ACC112 (cell line): ENCODE measurements around the gene SPATA32.

Source experiments
- H2AFZ ChIP-seq: fragments of 200-600 bp; sonication (generic); one replicate; pipeline ENCODE4 v1.6.0; 2017; ENCODE audit warnings: antibody characterized with exemption, low read length; ENCODE audit not compliant: unreplicated experiment
- H3K27ac ChIP-seq: fragments of 200-600 bp; sonication (generic); 2 replicates; pipeline ENCODE4 v1.5.1; 2014; ENCODE audit warnings: low read depth, mild to moderate bottlenecking, antibody characterized with exemption, low read length, moderate library complexity
- H3K27me3 ChIP-seq: fragments of 200-600 bp; sonication (generic); 2 replicates; pipeline ENCODE4 v1.6.1; 2014; ENCODE audit warnings: mild to moderate bottlenecking, antibody characterized with exemption, low read length, moderate library complexity, mixed read lengths; ENCODE audit not compliant: insufficient read depth
- H3K36me3 ChIP-seq: fragments of 200-600 bp; sonication (generic); 2 replicates; pipeline ENCODE4 v1.6.1; 2016; ENCODE audit warnings: mild to moderate bottlenecking, antibody characterized with exemption, low read length, moderate library complexity, mixed read lengths; ENCODE audit not compliant: insufficient read depth
- H3K4me1 ChIP-seq: fragments of 200-600 bp; sonication (generic); one replicate; pipeline ENCODE4 v1.6.1; 2016; ENCODE audit warnings: low read length, mixed read lengths; ENCODE audit not compliant: insufficient read depth, unreplicated experiment, control insufficient read depth
- H3K4me3 ChIP-seq: fragments of 200-600 bp; sonication (generic); 2 replicates; pipeline ENCODE4 v1.5.1; 2014; ENCODE audit warnings: mild to moderate bottlenecking, low read depth, low read length
- H3K79me2 ChIP-seq: fragments of 200-600 bp; sonication (generic); one replicate; pipeline ENCODE4 v1.6.0; 2016; ENCODE audit warnings: low read length; ENCODE audit not compliant: control insufficient read depth, unreplicated experiment, insufficient read depth

Gene SPATA32

GRCh38 chr17:45246338-45246737, 15.6 kb downstream of the SPATA32 start:
- Histone ChIP-seq H2AFZ (no peak overlapping the region), H3K27me3 (no peaks in the 10 kb centered on the region), H3K36me3 (no peaks in the 10 kb centered on the region), H3K27ac (no peak overlapping the region), H3K4me1 (peaks cover 7% of the 10 kb centered on the region), H3K4me3 (peak overlapping the region; percentile 74), H3K79me2 (no peaks in the 10 kb centered on the region)

DNA sequence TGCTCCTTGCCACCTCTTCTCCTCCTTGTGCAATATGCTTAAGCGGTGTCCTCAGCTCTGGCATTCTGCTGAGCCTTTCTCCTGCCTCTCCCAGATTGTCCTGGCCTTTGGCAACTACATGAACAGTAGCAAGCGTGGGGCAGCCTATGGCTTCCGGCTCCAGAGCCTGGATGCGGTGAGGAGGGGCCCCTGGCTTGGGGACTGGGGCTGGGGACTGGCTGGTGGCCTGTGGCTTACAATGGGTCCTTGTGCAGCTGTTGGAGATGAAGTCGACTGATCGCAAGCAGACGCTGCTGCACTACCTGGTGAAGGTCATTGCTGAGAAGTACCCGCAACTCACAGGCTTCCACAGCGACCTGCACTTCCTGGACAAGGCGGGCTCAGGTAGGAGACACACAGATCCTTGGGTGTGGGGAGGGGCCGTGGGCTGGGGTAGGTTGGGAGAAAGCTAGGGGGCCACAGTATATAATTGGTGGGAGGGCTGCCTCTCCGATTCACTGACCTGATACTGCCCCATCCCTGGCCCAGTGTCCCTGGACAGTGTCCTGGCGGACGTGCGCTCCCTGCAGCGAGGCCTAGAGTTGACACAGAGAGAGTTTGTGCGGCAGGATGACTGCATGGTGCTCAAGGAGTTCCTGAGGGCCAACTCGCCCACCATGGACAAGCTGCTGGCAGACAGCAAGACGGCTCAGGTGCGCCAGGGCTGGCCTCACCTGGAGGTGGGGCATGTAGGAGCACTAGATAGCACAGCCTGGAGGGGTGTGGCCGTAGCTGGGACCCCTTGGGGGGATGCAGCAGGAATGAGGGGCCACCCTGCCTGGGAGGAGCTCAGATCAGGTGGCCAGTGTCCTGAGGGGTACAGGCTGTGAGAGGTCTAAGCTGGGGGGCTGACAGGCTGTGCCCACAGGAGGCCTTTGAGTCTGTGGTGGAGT, 16.9 kb downstream of the SPATA32 start:
- Histone ChIP-seq H2AFZ (no peak overlapping the region), H3K79me2 (no peaks in the 10 kb centered on the region), H3K36me3 (no peaks in the 10 kb centered on the region), H3K27me3 (no peaks in the 10 kb centered on the region), H3K27ac (no peak overlapping the region), H3K4me1 (peaks cover 7% of the 10 kb centered on the region), H3K4me3 (no peak overlapping the region)

GRCh38 chr17:45243750-45244149, 18.1 kb downstream of the SPATA32 start:
- H3K27ac ChIP-seq: no peak overlapping the region
- H3K79me2 ChIP-seq: no peaks in the 10 kb centered on the region
- peaks cover 7% of the 10 kb centered on the region for H3K4me1 ChIP-seq
- H3K4me3 ChIP-seq: no peak overlapping the region
- no peak overlapping the region for H2AFZ ChIP-seq
- H3K27me3 ChIP-seq: no peaks in the 10 kb centered on the region
- no peaks in the 10 kb centered on the region for H3K36me3 ChIP-seq

- H2AFZ ChIP-seq: no peak overlapping the region
- H3K27ac ChIP-seq: no peak overlapping the region
- no peak overlapping the region for H3K4me3 ChIP-seq
- H3K4me1 ChIP-seq: peaks cover 7% of the 10 kb centered on the region
- H3K36me3 ChIP-seq: no peaks in the 10 kb centered on the region
- no peaks in the 10 kb centered on the region for H3K79me2 ChIP-seq
- H3K27me3 ChIP-seq: no peaks in the 10 kb centered on the region
Observed at GRCh38 chr17:45242029-45242414, 19.9 kb downstream of the SPATA32 start.

DNA sequence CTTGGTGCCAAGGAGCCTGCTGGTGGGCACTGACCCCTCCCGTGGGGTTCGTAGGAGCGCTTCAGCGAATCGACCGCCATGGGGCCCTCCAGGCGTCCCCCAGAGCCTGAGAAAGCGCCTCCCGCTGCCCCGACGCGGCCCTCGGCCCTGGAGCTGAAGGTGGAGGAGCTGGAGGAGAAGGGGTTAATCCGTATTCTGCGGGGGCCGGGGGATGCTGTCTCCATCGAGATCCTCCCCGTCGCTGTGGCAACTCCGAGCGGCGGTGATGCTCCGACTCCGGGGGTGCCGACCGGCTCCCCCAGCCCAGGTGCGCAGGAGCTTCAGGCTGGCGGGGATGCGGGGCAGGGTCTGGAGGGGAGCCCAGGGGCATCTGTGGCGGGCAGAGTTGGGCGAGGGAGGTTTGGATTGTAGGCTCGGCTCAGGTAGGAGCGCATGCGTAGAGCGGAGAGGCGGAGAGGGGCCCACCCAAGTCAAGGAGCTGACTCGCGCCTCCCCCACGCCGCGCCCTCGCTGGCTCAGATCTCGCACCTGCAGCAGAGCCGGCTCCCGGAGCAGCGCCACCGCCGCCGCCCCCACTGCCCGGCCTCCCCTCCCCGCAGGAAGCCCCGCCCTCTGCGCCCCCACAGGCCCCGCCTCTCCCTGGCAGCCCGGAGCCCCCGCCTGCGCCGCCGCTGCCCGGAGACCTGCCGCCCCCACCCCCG, 20.4 kb downstream of the SPATA32 start:
- Histone ChIP-seq H3K4me3 (no peak overlapping the region), H3K79me2 (no peaks in the 10 kb centered on the region), H2AFZ (no peak overlapping the region), H3K36me3 (no peaks in the 10 kb centered on the region), H3K27ac (no peak overlapping the region), H3K27me3 (no peaks in the 10 kb centered on the region), H3K4me1 (peaks cover 4% of the 10 kb centered on the region)

GRCh38 chr17:45240905-45241327, 21.0 kb downstream of the SPATA32 start:
- Histone ChIP-seq H3K4me1 (no peaks in the 10 kb centered on the region), H3K36me3 (no peaks in the 10 kb centered on the region), H3K27me3 (no peaks in the 10 kb centered on the region), H2AFZ (no peak overlapping the region), H3K79me2 (no peaks in the 10 kb centered on the region), H3K27ac (no peak overlapping the region), H3K4me3 (no peak overlapping the region)

- no peaks in the 10 kb centered on the region for H3K36me3 ChIP-seq
- H3K27me3 ChIP-seq: no peaks in the 10 kb centered on the region
Observed at GRCh38 chr17:45238155-45238774, 23.6 kb downstream of the SPATA32 start.

DNA sequence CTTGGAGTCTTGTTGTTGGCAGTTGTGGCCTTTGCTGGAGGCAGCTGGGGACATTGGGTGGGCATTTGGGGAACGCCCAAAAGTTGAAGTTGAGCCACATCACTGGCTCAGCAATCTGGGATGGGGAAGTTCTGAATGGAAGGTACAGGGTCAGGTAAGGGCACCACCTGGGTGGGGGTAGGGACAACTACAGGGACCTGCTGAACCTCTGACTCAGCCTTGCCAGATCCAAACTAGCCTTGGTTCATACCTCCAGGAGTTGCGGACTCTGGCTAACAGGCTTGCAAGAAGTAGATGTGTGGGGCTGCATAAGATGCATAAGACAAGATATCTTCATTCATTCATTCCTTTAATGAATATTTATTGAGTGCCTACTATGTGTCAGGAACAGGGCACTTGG, 24.2 kb downstream of the SPATA32 start:
- Histone ChIP-seq H3K36me3 (no peaks in the 10 kb centered on the region), H3K79me2 (no peaks in the 10 kb centered on the region), H3K4me3 (no peak overlapping the region), H2AFZ (no peak overlapping the region), H3K27ac (no peak overlapping the region), H3K4me1 (no peaks in the 10 kb centered on the region), H3K27me3 (no peaks in the 10 kb centered on the region)

More at GRCh38 chr17:45238155-45238774, 23.6 kb downstream of the SPATA32 start:
- Histone ChIP-seq H3K4me1 (no peaks in the 10 kb centered on the region), H2AFZ (no peak overlapping the region), H3K4me3 (no peak overlapping the region), H3K79me2 (no peaks in the 10 kb centered on the region), H3K27ac (no peak overlapping the region)

DNA sequence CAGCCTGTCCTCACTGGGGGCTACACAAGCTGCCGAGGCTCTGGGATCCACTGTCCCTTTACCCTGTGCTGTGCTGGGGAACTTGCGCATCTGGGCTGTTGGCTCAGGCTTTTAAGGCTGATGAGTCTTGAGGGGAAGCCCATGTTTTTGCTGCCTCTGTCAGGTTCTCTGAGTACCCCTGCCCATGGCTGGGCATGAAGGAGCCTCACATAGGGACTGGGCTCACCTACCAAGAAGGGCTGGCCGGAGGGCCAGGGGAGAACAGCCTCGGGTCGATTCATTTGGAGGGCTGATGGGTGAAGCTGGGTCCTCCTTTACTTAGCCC, 25.6 kb downstream of the SPATA32 start:
- H2AFZ ChIP-seq: no peak overlapping the region
- H3K79me2 ChIP-seq: no peaks in the 10 kb centered on the region
- no peaks in the 10 kb centered on the region for H3K27me3 ChIP-seq
- H3K27ac ChIP-seq: no peak overlapping the region
- H3K36me3 ChIP-seq: no peaks in the 10 kb centered on the region
- peaks cover 4% of the 10 kb centered on the region for H3K4me1 ChIP-seq
- H3K4me3 ChIP-seq: no peak overlapping the region

DNA sequence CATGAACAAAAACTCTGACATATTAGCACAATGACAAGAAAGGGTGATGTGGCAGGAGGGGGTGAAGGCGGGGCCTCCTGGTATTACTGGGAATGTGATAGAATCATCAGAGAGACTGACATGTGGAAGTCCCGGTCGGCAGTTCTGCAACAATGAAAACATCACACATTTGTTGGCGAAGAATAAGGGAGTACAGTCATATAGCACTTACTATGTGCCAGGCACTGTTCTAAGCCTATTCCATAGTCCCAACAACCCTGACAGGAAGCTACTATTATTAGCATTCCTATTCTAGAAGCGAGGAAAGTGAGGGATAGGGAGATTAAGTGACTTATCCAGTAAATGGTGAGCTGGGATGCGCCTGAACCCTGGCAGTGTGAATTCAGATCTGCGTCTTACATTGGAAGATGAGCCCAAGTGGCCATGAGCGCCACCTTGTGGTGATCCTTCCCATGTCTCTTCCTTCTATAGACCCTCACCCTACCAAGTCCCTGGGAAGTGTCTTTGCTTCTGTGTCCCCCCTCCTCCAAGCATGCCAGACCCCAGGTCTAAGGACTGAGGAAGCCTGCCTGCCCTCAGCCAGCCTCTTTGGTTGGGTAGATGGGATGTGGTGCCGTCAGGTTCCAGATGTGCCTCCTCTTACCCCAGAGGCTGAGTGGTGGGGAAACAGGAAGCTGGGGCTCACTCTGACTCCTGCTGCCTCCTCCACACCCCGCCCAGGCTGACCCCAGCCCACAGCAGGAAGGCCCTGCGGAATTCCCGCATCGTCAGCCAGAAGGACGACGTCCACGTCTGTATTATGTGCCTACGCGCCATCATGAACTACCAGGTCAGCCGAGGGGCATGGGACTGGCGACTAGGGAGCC, 26.2 kb downstream of the SPATA32 start:
- peaks cover 10% of the 10 kb centered on the region for H3K4me1 ChIP-seq
- H3K79me2 ChIP-seq: no peaks in the 10 kb centered on the region
- H3K27ac ChIP-seq: no peak overlapping the region
- H3K36me3 ChIP-seq: no peaks in the 10 kb centered on the region
- no peak overlapping the region for H2AFZ ChIP-seq
- no peaks in the 10 kb centered on the region for H3K27me3 ChIP-seq
- no peak overlapping the region for H3K4me3 ChIP-seq
